GM21529 (cell line): Measurements from ENCODE around the gene GYS1.
"Not testable (repeated sequence)": the region's sequence is repeated elsewhere in the genome, so short reads cannot be mapped to it uniquely, and the experiment has no call there.

Experiments used
- ATAC-seq: cut with Tn5 transposase; IDR thresholded peaks from one replicate; pipeline ENCODE4 v1.9.1; 2021; ENCODE audit not compliant: unreplicated experiment

GYS1 gene

DNA sequence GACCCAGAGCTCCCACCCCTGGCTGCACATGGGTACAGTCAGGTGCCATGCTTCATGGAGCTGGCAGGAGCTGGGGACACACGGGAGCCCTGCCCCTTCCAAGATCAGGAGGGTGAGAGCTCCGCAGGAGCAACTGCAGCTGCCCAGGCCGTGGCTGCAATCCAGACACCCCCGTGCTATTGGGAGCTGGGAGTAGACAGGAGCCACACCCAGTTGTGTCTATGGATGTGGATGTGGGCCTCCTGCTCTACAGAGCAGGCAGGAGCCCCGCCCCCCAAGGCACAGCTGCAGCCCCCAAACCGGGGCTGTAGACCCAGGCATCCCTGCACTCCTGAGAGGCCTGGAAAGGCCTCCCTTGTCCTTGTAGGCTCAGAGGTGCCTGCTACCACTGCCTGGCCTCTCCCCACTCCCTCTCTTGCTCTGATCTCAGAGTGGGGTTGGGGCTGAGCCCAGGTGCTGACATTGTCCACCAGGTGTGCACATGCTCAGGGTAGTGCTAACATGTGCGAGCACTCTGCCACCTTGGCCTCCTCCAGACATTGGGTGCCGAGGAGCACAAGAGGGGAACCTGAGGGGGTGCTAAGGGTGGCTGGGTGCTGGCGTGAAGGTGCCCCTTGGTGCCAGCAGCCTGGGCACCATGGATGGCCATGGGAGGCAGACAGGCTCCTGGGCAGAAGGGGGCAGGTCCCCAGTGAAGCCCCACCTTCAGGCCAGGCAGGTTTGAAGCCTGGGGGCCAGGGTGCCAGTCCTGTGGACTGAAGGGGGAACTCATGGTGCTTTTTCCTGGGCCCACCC, 46.4 kb downstream of the GYS1 start:
- ATAC-seq = no peak

DNA sequence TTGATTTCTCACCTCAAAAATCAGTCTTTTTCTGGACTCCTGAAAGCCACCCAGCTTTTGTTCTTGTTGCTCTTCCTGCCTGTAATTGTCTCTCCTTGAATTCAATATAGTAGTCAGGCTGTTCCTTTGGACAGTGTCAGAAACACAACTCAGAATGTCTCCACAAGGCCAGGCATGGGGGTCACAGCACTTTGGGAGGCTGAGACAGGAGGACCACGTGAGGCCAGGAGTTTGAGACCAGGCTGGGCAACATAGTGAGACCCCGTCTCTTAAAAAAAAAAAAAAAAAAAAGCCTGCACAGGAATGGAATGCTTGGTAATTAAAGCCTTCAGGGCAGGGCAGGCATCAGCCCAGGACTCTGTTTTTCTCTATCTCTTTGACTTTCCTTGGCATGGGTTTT, 47.3 kb downstream of the GYS1 start:
- no peak for ATAC-seq

DNA sequence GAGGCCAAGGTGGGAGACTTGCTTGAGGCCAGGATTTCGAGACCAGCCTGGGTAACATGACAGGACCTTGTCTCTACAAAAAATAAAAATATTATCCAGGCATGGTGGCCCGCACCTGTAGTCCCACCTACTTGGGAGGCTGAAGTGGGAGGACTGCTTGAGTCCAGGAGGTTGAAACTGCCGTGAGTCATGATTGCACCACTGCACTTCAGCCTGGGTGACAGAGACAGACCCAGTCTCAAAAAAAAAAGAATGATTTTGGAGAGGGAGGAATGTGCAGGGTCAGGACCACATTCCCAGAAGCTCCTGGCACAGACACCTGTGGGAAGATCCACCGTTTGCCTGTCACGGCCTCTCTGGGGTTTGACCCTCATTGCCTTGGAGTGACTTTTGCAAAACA, 47.7 kb downstream of the GYS1 start:
- no peak for ATAC-seq

DNA sequence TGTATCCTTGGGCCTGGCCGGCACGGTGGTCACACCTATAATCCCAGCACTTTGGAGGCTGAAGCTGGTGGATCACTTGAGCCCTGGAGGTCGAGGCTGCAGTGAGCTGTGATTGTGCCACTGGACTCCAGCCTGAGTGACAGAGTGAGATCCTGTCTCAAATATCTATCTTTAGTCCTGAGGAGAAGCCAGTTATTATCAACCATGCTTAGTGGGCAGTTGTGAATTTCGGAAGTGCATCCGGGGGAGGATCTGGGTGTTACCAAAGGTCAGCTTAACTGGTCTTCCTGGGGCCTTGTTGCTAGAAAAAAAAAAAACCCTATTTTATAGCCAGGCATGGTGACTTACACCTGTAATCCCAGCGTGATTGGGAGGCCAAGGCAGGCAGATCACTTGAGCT, 50.0 kb downstream of the GYS1 start:
- no peak for ATAC-seq

DNA sequence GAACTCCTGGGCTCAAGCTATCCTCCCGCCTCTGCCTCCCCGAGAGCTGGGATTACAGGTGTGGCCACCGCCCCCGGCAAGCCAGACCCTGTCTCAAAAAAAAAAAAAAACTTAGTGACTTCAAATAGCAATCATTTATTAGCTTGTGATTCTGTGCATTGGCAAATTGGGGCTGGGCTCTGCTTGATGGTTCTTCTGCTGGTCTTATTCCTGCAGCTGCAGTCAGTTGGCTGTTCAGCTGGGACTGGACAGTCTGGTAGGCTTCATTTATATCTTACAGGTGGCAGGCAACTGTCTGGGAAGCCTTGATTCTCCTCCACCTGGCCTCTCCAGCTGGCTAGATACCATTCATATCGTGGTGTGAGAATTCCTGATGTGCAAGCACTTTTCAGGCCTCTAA, 52.2 kb downstream of the GYS1 start:
- ATAC-seq = no peak

GRCh38 chr19:48938256-48938655, 54.9 kb downstream of the GYS1 start:
- no peak for ATAC-seq

DNA sequence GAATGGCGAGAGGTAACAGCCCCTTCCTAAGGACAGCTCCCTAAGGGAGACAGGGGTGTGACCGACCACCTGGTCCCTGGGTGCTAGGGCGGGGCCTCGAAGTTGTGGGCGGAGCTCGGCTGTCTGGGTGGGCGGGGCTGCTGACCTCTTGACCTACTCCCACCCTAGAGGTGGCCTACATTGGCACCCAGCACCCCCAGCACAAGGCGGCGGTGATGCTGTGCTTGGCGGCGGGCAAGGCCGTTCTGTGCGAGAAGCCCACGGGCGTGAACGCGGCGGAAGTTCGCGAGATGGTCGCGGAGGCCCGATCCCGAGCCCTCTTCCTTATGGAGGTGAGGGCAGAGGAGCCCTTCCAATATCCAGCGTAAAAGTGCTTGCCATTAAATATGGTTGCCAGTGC, 57.2 kb downstream of the GYS1 start:
- ATAC-seq = no peak

DNA sequence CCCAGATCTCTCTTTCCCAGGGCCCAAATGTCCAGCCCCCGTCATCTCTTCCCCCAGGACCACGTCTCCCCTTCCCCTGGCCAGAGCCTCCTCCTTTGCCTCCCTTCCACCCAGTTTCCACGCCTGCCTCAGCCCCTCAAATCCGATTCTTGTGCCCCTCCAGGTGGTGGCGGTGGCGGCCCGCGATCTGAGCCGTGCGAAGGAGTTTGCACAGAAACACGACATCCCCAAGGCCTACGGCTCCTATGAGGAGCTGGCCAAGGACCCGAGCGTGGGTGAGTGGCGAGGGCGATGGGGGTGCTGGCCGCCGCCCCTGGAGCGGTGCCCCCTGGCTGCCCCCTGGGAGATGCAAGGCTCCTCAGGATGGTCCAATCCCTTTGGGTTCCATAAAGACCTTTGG, 58.3 kb downstream of the GYS1 start:
- ATAC-seq = no peak

DNA sequence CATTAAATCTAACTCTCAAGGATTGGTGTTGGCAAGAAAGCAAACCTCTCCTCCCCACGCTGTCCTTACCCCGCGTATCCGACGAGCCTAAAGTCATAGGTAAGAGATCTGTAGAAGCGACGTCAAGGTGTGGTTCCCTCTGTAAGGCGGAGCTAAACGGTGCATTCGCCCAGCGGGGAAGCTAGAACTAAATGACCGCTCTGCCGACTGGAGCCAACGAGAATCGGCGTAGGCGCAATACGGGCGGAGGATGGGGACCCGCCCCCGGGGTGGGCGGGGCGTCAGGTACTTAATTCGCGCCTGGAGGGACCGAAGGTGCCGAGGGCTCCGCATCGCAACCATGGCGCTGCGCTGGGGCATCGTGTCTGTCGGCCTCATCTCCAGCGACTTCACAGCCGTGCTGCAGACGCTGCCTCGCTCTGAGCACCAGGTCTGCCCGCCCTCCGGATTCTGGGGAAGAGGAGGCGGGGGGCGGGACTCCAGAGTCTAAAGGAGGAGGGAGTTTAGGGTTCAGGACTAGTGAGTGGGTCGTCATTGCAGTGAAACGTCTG, 59.7 kb downstream of the GYS1 start, which contains the start of gene DHDH:
Gene DHDH, plus strand, starts transcription at position 318 of the 551 bp plus-strand sequence. Its CDS starts 23 bp downstream, at position 341.
- peak; percentile 68 for ATAC-seq

- no peak for ATAC-seq
Observed at GRCh38 chr19:48928164-48929025, 64.7 kb downstream of the GYS1 start.

DNA sequence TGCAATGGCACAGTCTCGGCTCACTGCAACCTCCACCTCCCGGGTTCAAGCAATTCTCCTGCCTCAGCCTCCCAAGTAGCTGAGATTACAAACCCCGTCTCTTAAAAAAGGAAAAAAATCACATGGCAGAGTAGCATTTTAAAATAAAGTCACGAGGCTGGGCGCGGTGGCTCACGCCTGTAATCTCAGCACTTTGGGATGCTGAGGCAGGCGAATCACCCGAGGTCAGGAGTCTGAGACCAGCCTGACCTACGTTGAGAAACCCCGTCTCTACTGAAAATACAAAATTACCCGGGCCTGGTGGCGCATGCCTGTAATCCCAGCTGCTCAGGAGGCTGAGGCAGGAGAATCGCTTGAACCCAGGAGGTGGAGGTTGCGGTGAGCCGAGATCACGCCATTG, 65.4 kb downstream of the GYS1 start:
- not testable (repeated sequence) for ATAC-seq

- no peak for ATAC-seq
Observed at GRCh38 chr19:48926909-48927308, 66.2 kb downstream of the GYS1 start.

DNA sequence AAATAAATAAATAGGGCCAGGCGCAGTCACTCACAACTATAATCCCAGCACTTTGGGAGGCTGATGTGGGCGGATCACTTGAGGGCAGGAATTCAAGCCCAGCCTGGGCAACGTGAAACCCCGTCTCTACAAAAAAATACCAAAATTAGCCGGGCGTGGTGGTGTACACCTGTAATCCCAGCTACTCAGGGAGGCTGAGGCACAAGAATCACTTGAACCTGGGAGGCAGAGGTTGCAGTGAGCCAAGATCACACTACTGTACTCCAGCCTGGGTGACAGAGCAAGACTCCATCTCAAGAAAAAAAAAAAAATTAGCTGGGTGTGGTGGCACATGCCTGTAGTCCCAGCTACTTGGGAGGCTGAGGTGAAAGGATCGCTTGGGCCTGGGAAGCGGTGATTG, 67.2 kb downstream of the GYS1 start:
- ATAC-seq = not testable (repeated sequence)

GRCh38 chr19:48925240-48925843, 67.8 kb downstream of the GYS1 start:
- no peak for ATAC-seq

- no peak for ATAC-seq
Observed at GRCh38 chr19:48922548-48923490, 70.3 kb downstream of the GYS1 start.

GRCh38 chr19:48921721-48922500, 71.2 kb downstream of the GYS1 start:
- no peak for ATAC-seq

DNA sequence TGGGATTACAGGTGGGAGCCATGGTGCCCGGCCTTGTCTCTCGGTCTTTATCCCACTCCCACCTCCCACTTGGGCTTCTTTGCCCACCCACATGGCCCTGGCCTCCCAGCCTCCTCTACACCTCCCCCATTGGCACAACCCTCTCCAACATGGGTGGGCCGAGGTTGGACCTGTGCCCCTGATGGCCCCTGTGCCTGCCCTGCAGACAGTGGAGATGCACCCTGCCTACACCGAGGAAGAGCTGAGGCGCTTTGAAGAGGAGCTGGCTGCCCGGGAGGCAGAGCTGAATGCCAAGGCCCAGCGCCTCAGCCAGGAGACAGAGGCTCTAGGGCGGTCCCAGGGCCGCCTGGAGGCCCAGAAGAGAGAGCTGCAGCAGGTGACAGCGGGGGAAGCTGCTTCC, 72.2 kb downstream of the GYS1 start:
- no peak for ATAC-seq

GRCh38 chr19:48919271-48919670, 73.8 kb downstream of the GYS1 start:
- not testable (repeated sequence) for ATAC-seq

DNA sequence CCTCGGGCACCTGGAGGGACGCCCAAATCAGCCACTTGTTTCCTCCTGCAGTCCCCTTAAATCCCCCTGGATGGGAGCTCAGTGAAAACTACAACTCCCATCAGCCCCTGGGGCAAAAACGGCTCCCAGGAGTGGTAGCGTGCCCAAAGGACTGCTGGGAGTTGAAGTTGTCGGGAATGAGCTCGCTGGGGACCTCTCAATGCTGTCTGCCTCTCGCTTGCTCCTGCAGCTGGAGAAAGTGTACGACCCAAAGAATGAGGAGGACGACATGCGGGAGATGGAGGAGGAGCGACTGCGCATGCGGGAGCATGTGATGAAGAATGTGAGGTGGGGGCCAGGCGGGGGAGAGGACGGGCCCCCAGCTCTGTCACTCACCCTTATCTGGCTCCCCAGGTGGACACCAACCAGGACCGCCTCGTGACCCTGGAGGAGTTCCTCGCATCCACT, 74.3 kb downstream of the GYS1 start:
- ATAC-seq = no peak
